HG03060 (cell line): ENCODE results near the gene OBP2A.
"Not testable (repeated sequence)": the region's sequence is repeated elsewhere in the genome, so short reads cannot be mapped to it uniquely, and the experiment has no call there.

Experiments used
- ATAC-seq: cut with Tn5 transposase; IDR thresholded peaks from one replicate; pipeline ENCODE4 v1.9.1; 2021; ENCODE audit warnings: low read depth, moderate number of reproducible peaks; ENCODE audit not compliant: unreplicated experiment

The OBP2A gene

DNA sequence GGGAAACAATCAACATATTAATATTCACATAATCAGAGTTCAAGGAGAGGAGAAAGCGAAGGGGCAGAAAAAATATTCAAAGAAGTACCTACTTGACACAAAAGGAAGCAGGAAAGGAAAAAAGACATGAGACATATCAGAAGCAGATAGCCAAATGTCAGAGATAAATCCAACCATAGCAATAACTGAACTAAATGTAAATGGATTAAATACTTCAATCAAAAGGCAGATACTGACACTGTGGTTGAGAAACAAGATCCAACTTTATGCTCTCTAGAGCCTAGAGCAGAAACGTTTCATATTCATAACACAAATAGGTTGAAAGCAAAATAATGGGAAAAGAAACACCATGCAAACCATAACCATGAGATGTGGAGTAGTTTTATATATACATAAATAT is 36.5 kb upstream of the OBP2A start:
- ATAC-seq = no peak

DNA sequence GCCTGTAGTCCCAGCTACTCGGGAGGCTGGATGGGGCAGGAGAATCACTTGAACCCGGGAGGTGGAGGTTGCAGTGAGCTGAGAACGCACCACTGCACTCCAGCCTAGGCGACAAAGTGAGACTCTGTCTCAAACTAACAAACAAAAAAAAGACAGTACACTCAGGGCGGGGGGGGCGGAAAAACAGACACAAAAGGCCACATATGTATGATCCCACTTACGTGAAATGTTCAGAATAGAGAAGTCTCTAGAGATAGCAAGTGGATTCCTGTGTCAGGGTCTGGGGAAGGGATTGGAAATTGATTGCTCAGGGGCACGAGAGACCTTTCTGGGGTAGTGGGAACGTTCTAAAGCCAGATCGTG is 33.7 kb upstream of the OBP2A start:
- ATAC-seq = no peak

DNA sequence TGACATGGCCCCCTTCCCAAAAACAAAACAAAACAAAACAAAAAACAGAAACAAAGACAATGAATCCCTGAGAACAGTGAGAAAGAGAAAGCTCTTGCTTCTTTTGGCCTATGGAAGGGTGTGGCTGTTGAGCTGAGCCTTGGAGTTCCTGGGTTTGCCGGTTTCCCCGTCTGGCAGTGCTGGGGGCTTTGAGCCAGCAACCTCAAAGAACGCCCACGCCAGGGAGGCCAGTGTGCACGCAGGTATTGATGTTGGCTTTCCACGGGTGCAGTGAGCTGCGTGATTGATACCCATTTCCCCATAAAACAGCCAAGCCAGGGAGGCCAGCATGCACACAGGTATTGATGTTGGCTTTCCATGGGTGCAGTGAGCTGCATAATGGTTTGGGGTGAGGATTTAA is 33.0 kb upstream of the OBP2A start:
- ATAC-seq = no peak

DNA sequence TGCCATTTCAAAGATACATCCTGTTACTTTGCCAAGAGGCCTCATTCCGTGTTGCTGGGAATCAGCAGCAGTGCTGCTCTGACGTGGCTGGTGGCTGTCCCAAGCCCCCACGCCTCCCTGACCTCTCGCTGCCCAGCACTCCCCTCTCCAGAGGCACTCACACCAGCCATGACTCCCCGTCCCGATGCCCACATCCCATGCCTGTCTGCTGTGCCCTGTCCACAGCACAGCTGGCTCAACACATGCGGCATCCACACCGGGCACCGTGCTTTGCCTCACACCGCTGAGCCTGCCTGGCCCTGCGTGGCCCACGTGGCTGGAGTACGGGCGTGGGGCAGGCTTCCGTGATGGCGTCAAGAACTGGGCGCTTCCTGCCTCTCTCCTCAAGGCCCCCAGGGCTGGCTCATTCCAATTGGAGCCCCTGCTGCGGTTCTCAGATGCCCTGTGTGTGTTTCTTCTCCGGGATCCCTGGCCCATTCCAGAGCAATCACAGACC is 32.5 kb upstream of the OBP2A start:
- ATAC-seq = no peak

DNA sequence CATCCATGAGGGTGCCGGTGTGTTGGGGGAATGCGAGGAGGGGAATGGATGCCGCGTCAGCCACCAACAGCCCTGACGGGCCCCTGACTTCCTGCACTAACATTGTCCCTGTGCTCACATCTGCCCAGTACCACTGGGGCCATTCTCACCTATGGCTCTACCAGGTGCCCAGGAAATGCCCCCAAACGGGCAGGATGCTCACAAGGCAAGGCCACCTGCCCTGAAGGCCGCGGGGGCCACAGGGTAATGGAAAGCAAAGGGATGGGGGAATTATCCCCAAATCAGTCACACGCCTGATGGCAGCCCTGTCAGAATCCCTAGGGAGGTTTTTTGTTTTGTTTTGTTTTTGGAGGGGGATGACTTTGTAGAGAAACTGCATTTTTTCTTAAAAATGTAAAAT is 32.0 kb upstream of the OBP2A start:
- not testable (repeated sequence) for ATAC-seq

DNA sequence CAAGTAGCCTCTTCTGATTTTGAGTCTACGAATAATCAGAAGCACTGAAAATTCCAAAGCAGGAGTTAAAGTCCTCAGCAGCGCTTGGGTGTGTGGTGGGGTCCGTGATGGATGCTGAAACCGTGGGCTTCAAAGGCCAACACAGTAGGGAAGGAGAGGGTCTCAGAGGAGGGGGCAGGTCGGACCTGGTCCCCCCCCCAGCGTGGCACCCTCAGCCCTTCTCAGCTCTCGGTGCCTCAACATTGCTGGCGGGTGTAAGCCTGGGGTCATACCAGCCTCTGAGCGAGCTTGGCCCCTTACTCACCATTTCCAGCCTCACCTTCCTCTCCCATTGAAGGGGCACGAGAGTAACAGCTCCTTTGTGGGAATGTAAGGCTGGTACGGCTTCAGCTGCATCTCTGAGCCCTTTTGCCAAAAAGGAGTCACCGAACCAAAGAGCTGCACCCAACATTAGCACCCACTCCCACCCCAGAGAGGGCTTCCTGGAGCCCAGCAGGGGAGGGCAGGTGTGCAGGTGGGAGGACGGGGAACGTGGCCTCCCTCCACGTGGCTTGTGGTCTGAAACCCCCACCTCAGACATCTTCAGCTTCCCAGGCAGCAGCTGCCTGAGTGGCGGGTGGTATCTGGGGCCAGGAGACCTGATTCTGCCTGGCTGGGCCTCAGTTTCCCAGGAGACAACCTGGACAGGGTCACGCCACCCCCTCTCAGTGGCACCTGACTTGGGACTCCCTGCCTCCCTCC is 31.4 kb upstream of the OBP2A start:
- no peak for ATAC-seq

DNA sequence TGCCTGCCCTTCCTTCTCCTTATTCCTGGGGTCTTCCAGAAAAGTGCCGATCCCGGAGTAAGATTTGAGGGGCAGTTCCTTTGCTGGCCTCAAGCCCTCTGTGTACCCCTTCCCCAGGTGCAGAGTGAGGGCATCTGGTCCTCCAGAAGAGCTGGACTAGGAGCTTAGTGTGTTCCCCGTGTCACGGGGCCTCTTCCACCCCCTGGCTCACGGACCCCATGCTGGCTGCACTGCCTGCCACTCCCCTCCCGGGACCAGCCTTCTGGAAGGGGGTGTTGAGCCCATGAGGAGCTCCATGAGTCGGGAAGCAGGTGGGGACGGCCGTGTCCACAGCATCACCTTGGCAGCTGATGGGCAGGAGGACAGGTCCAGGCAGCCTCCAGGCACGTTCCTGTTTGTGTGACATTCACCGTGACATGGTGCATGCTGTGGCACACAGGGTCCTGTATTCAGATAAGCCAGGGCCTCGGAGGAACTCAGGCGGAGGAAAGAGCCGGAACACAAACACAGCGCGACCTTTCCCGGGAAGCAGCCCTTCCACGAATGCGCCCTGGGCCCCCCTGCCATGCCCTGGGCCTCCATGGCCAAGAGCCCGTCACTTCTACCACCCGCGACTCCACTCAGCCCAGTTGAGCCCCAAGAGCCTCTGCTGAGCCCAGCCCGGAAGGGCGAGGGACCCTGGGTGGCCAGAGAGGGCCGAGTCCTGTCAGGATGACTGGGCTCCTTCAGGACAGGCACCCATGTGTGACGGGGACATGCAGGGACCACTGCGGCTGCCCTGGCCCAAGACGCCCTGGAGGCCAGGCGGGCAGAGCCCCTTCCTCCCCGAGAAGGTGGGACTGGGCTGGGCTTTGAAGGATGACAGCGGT is 30.6 kb upstream of the OBP2A start:
- no peak for ATAC-seq

DNA sequence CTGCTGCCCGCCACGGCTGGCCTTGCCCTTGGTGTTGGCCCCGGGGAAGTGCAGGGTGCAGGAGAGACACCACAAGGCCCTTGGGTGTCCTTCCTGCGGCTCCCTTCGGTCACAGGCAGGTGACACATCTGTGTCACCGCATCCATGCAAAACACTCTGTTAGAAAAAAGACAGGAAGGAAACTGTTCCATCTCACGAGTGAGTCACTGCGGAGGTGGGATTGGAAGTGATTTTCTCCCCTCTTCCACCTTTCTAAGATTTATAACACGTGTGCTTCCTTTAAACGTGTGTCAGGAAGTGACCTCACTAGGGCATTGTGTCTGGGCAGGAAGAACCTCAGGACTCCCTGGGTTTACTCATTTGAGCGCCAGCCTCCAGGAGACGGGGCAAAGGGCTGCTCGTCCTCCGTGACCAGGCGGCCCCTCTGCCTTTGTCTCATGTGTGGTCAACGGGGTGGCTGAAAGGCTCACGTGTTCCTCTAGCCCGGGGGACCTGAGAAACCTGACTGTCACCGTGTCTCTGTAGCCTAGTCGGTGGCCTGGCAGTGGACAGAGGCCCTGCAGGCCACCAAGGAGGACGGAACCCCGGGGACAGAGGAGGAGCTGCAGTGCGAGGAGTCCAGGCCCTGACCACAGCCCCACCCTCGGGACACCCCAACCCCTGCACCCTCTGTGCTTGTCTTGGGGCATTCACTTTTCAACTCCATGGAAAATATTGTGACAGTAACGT is 29.6 kb upstream of the OBP2A start:
- no peak for ATAC-seq

DNA sequence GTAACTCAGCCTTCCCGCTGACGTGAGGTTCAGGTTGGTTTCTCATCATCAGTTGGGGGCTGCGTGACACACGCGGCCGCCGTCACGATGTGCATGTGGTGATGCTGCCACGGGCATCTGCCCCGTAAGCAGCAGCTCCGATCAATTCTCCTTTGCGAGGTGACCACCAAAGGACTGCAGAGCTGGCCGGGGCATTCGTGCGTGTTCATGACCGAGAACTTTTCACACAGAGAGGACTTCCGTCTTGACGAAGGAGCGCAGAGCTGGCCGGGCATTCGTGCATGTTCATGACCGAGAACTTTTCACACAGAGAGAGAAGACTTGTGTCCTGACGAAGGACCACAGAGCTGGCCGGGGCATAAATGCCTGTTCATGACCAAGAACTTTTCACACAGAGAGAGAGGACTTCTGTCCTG is 28.5 kb upstream of the OBP2A start:
- ATAC-seq = no peak

DNA sequence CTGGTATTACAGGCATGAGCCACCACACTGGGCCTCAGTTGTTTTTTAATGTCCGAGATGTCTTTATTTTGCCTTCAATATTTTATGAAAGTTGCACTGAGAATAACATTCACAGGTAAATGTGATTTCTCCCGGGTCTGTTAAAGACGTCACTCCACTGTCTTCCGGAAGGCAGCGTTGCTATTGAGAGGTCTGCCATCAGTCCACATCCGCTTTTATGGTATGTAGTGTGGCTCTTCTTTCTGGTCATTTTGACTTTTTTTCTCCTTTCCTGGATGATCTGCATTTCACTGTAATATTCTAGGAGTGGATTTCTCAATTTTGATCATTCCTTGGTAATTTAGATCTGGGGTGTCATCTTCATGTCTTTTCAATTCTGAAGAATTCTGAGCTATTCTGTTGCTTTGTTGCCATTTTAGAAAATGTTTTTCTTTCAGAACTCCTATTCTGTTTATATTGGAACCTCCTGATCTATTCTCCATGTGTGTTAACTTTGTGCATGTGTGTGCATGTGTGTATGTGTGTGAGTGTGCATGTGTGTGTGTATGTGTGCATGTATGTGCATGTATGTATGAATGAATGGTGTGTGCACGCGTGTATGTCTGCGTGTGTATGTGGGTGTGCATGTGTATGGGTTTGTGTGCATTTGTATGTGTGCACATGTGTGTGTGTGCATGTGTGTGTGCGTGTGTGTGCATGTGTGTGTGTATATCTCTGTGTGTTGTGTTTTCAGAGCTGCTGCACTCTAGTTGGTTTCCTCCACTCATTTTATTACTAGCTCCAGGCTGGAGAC is 26.6 kb upstream of the OBP2A start:
- no peak for ATAC-seq

DNA sequence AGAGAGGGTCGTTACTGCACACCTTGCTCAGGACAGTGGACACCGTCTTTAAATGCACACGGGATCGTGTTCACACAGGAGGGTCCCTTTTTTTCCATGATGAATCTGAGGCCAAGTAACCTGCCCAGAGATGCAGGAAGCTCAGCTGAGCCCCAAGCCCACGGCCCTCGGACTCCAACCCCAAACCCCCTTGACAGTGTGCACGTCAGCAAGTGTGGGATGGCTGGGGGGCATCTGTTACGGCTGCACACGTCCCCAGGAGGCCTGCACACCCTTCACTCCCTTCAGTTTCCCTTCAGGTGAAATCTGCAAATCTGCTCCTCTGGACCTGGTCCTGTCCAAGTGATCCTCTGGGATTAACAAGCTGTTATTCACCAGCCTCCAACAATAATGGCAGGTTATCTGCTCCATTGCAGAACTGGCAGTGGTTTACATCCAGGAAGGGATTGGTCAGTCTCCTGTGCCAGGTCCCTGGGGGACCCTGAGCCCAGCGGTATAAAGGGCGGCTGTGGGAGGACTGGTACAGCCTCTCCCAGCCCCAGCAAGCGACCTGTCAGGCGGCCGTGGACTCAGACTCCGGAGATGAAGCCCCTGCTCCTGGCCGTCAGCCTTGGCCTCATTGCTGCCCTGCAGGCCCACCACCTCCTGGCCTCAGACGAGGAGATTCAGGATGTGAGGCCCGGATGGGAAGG is 24.9 kb upstream of the OBP2A start, which contains the start of gene LCN1:
TSS of gene LCN1 (plus strand) at position 525 of the 692 bp plus-strand sequence. CDS start at position 583, 58 bp downstream.
- ATAC-seq = no peak

DNA sequence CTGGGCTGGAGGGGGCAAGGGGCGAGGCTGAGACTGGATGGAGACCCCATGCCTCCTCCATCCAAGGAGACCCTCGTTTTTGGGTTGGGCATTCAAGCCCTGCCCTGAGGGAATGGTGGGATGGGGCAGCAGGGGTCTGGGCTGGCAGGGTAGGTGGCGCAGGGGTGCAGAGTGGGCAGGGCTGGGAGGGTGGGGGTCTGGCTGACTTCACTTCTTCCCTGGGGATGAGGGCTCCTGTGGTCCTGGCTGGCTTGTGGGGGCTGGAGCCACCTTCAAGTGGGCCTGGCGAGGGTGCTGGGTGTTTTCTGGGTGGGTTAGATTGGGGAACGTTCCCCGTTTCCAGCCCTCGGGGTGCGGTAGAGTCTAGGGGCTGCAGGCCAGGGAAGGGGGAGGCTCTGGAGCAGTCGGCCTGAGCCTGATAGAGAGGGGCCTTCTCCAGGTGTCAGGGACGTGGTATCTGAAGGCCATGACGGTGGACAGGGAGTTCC is 24.3 kb upstream of the OBP2A start:
- no peak for ATAC-seq

DNA sequence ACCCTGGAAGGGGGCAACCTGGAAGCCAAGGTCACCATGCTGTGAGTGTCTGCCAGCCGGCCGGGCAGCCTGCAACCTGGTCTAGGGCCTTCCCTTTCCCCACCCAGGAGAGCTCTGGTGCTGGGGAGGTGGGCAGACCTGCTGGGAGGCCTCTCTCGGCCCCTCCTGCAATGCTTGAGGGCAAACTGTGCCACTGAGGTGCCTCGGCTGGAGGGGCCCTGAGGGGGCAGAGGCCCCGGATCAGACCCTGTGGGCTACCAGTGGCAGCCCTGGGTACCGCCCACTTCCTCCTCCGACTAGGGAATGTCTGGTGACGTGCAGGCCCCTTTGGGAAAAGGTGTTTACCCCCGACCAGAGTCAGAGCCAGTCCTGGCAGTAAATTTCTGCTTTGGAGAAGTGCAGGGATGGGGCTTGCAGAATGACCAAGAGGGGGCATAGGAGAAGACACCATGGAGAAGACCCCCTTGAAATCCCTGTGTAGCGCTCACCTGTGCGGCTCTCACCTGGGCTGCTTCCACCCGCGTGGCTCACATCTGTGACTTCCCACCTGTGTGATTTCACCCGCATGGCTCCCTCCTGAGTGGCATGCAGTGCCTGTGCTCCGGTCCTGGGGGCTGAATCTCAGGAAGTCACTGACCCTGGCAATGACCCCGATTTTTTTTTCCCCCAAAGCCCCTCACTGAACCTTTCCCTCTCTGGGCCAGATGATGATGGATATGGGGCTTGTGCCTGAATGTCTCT is 23.6 kb upstream of the OBP2A start:
- ATAC-seq = no peak

DNA sequence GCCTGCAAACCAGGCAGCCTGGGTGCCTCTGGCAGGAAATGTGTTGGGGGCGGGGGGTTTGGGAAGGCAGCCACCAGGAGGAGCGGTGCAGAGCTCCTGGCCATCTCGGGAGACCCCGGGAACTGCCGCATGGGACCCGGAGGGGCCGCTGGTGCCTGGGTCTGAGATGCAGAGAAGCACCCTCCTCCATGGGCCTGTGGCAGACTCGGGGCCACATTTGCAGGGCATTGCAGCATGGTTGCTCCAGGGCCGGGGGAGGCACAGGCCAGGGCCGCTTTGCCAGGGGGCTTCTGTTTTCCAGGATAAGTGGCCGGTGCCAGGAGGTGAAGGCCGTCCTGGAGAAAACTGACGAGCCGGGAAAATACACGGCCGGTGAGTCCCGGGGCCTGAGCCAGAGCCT is 23.0 kb upstream of the OBP2A start:
- ATAC-seq = no peak

DNA sequence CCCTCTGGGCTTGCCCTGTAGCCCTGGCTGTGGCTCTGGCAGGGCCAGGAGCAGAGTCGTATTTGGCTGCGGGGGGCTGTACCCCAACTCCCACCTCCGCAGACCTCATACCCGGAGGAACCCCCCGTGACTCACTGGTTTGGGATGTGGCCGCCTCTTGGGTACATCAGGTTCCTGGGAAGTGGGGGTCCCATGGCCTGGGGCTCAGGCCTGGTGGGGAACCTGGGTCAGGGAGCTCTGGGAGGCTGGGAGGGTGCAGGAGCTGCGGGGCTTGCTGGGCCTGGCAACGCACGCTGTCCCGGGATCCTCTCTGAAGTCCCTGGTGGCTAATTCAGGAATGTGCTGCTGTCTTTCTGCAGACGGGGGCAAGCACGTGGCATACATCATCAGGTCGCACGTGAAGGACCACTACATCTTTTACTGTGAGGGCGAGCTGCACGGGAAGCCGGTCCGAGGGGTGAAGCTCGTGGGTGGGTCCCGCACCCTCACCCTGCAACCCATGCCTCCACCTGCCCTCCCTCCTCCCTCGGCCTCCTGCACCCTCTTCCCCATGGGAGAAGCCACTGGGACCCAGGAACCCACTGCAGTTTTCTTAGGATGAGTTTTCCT is 22.3 kb upstream of the OBP2A start:
- ATAC-seq = no peak

DNA sequence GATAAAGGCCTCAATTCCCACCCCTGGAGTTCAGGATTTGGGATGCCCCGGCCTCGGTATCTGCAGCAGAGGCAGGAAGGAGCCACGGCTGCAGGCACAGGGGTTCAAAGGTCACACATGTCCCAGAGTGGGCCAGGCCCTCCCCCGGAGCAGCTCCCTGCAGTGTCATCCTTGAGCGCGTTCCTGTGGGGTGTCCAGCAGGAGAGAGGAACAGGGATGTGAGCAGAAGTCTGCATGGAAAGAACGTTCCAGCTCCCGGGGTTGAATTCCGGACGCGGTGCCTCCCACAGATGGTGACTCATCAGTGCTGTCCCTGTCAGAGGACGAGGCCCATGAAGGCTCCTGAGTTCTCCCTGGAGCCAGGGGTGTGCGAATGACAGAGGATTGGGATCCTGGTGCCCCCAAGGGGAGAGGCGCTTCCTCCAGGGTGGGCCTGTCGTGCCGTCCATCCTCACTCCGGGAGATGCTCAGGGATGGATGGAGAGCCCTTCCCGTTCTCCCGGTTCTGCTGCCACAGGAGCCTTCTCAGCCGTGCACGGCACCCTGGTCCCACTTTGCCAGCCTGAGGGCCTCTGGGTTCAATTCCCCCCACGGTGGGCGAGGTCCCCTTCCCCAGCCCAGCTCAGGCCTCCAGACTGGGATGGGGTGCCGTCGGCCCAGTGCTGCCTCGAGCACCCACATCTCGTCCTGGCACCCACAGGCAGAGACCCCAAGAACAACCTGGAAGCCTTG is 21.6 kb upstream of the OBP2A start:
- ATAC-seq = no peak

DNA sequence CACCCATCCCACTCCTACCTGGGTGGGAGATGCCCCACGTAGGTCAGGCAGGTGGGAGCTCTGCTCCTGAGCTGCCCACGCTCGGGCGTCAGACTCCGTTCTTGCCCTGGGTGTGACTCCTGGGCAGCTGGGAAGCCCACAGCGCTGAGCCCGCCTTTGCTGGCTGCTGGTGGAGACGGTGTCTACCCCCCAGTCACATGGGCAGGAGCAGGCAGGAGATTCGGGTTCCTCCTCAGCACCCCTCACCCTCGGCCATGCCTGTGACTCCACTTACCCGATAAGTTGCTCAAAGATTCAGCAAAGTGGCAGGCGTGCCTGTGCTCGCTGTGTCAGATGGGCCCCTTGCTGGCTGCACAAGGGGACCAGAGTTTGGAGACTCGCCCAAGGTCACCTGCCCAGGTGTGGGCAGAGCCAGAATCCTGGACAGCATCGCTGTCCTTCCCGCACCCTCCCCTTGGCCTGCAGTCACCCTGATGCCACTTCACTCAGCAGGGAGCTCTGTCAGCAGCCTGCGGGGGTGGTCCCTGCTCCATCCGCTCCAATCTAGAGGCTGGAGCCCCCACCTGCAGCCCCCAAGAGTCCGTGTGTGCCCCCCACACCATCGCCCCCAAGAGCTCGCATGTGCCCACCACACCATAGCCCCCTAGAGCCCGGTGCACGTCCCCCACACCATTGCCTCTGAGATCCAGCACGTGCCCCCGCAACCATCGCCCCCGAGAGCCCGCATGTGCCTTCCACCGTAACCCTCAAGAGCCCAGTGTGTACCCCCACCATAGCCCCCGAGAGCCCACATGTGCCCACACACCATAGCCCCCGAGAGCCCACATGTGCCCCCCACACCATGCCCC is 20.5 kb upstream of the OBP2A start:
- ATAC-seq = no peak
